ENCODE data around the gene ATP2A2. TPM values are rescaled to one million over a fixed set of nuclear protein-coding genes. Genes with fewer than 3 reads are reported as not detected.

Gene ATP2A2
- total and polyA plus RNA-seq, 2 donors (not counting 1 experiment from before 2014, with no cell fraction given), result 35.3 to 68.2 TPM

DNA sequence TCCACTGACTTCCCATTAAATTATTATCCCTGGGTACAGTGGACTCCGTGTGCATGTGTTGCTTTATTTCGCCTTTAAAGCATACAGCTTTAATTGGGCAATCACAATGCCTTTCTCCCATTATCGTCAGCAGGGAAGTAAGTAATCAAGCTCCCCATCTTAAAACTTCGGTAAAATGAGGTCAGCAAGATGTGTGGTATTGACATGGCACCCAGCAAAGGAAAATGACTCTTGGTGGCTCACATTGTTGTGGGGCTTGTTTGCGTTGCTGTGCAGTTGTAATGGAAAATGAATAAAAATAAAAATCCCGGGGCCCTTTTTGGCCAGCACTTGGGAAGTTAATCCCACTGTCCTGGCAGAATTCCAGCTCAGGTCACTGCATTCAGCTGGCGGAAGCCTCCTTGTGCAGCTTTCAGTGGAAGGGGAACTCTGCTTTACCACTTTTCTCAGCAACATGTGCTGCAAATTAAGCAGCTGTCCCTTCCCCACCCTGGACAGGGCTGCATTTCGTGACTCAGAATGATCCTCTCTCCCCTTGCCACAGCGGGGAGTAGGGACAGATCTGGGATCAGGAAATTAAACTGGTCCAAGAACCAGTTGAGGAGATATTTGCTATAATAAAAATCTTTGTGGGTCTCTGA, 13.9 kb upstream of the ATP2A2 start:
- no peak for DNase-seq
- no peak overlapping the region for H3K9ac ChIP-seq (ENCODE audit: low read length)
- peaks cover 22% of the 10 kb centered on the region for H3K27me3 Mint-ChIP-seq
- ChIA-PET CTCF (no interaction called here), POLR2A (no interaction called here)
- no peak overlapping the region for H3K27ac Mint-ChIP-seq
- no peak overlapping the region for H3K4me2 ChIP-seq (replicated peaks; ENCODE audit: low read depth, low read length, poor library complexity, severe bottlenecking)
- intact Hi-C loops (cut with micrococcal nuclease), result no loop called here
- no peaks in the 10 kb centered on the region for H4K20me1 ChIP-seq (ENCODE audit: control insufficient read depth, insufficient read depth, low read length, poor library complexity, severe bottlenecking)
- no peak overlapping the region for H2AFZ ChIP-seq (ENCODE audit: insufficient read depth, low read depth, low read length, poor library complexity, severe bottlenecking)
- TF ChIP-seq EZH2 (IDR thresholded peaks at IDR 0.05; ENCODE audit: borderline replicate concordance, insufficient read depth, low read depth, low read length, poor library complexity, severe bottlenecking) (no peak), CTCF (IDR thresholded peaks at IDR 0.05) (no peak)
- no peak overlapping the region for H3K27ac ChIP-seq (ENCODE audit: low read length in 2 of 2)
- H3K36me3 ChIP-seq (replicated peaks in 1 of 2; ENCODE audit: control extremely low read depth in 1 of 2, control insufficient read depth in 1 of 2, extremely low read depth in 1 of 2, insufficient read depth in 2 of 2, low read length in 1 of 2), result no peaks in the 10 kb centered on the region
- no peaks in the 10 kb centered on the region for H3K79me2 ChIP-seq (ENCODE audit: control insufficient read depth, insufficient read depth, low read length)
- H3K9me3 Mint-ChIP-seq (ENCODE audit: insufficient read depth), result no peaks in the 10 kb centered on the region
- H3K4me1 Mint-ChIP-seq, result no peaks in the 10 kb centered on the region
- H3K4me3 ChIP-seq (ENCODE audit: control extremely low read depth in 1 of 5, extremely low read depth in 1 of 5, insufficient read depth in 1 of 5, low read depth in 2 of 5, low read length in 4 of 5), result no peak overlapping the region
- no peak for ATAC-seq (ENCODE audit: low read depth)
- no peak overlapping the region for H3K4me3 Mint-ChIP-seq
- H3K27me3 ChIP-seq (replicated peaks in 1 of 4; ENCODE audit: control extremely low read depth in 1 of 4, control insufficient read depth in 3 of 4, insufficient read depth in 4 of 4, low read length in 3 of 4), result peaks cover 0 to 5% (median 2%) of the 10 kb centered on the region in 4 experiments
- 29% methylated on average over 3 of the region's 9 CpGs for WGBS (ENCODE audit: insufficient coverage)
- H3K4me1 ChIP-seq (ENCODE audit: control insufficient read depth in 2 of 2, insufficient read depth in 2 of 2, low read length in 2 of 2), result no peaks in the 10 kb centered on the region
- no peaks in the 10 kb centered on the region for H3K9me3 ChIP-seq (ENCODE audit: control extremely low read depth in 1 of 3, control insufficient read depth in 2 of 3, insufficient read depth in 1 of 3, low read length in 2 of 3)

DNA sequence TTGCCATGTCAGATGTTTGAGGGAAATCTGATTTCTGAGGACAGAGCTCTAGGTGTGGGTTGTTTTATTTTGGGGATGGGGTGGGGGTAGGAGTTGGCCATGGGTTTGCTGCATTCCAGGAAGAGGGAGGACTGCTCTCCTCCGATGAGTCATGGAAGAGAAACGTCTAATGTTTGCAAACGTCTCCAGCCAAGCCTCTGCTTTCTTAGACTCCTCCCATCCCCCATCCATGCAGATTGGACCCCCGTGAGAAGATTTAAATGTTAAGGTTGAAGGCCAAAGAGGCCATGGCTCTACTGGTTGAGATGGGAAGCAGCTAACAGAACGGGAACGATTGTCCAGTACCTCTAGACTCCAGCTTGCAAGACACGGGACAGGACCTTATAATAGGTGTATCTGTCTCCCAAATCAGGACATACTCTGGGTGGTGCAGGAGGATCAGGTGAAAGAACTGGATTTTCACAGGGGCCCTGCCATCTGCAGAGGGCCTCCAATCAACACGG, 11.4 kb upstream of the ATP2A2 start:
- no peak overlapping the region for H3K4me3 ChIP-seq (ENCODE audit: control extremely low read depth in 1 of 5, extremely low read depth in 1 of 5, insufficient read depth in 1 of 5, low read depth in 2 of 5, low read length in 4 of 5)
- Mint-ChIP-seq H3K27me3 (peaks cover 28% of the 10 kb centered on the region), H3K9me3 (ENCODE audit: insufficient read depth) (no peaks in the 10 kb centered on the region), H3K27ac (no peak overlapping the region), H3K4me3 (no peak overlapping the region), H3K4me1 (no peaks in the 10 kb centered on the region)
- no peak overlapping the region for H3K9ac ChIP-seq (ENCODE audit: low read length)
- H3K4me2 ChIP-seq (replicated peaks; ENCODE audit: low read depth, low read length, poor library complexity, severe bottlenecking), result no peak overlapping the region
- ChIA-PET POLR2A (no interaction called here), CTCF (interaction anchor here (0.5 kb wide), 1 partner anchor 170 kb away, joined by 3 read pairs; no protein-coding TSS in a partner anchor)
- H3K27ac ChIP-seq (ENCODE audit: low read length in 2 of 2), result no peak overlapping the region
- no peak for DNase-seq
- 91% methylated on average over 3 of the region's 8 CpGs for whole genome bisulfite sequencing (ENCODE audit: insufficient coverage)
- TF ChIP-seq EZH2 (IDR thresholded peaks at IDR 0.05; ENCODE audit: borderline replicate concordance, insufficient read depth, low read depth, low read length, poor library complexity, severe bottlenecking) (no peak), CTCF (IDR thresholded peaks at IDR 0.05) (no peak)
- no peak overlapping the region for H2AFZ ChIP-seq (ENCODE audit: insufficient read depth, low read depth, low read length, poor library complexity, severe bottlenecking)
- no peaks in the 10 kb centered on the region for H3K79me2 ChIP-seq (ENCODE audit: control insufficient read depth, insufficient read depth, low read length)
- no peaks in the 10 kb centered on the region for H3K36me3 ChIP-seq (replicated peaks in 1 of 2; ENCODE audit: control extremely low read depth in 1 of 2, control insufficient read depth in 1 of 2, extremely low read depth in 1 of 2, insufficient read depth in 2 of 2, low read length in 1 of 2)
- no peaks in the 10 kb centered on the region for H3K4me1 ChIP-seq (ENCODE audit: control insufficient read depth in 2 of 2, insufficient read depth in 2 of 2, low read length in 2 of 2)
- intact Hi-C loops (cut with micrococcal nuclease), result no loop called here
- H3K27me3 ChIP-seq (replicated peaks in 1 of 4; ENCODE audit: control extremely low read depth in 1 of 4, control insufficient read depth in 3 of 4, insufficient read depth in 4 of 4, low read length in 3 of 4), result peaks cover 0 to 5% (median 2%) of the 10 kb centered on the region in 4 experiments
- H3K9me3 ChIP-seq (ENCODE audit: control extremely low read depth in 1 of 3, control insufficient read depth in 2 of 3, insufficient read depth in 1 of 3, low read length in 2 of 3), result no peaks in the 10 kb centered on the region
- no peak for ATAC-seq (ENCODE audit: low read depth)
- no peaks in the 10 kb centered on the region for H4K20me1 ChIP-seq (ENCODE audit: control insufficient read depth, insufficient read depth, low read length, poor library complexity, severe bottlenecking)

All from B cell (primary cell).